K562 (cell line): ENCODE results near the gene UGT1A9. TPM values are rescaled to one million over a fixed set of nuclear protein-coding genes. Genes with fewer than 3 reads are reported as not detected.

ENCODE experiments used
- ATAC-seq: fragments of 200-7000 bp; cut with Tn5 transposase; 3 replicates; pipeline ENCODE4 v1.9.1; 2020; ENCODE audit warnings: moderate library complexity
- BruUV-seq: library from RNA; stranded (reverse); fragments of 400-500 nt; replicated peaks from 2 replicates; lab custom pipeline; 2021; lab: Mats Ljungman, UMichigan
- CTCF ChIA-PET: fragments of 300-600 bp; formaldehyde crosslinking; extraction: SDS; loops from one replicate; lab custom pipeline; 2021; ENCODE audit warnings: low intra/inter-chr PET ratio; lab: Yijun Ruan, JAX
- POLR2A ChIA-PET: fragments of 300-600, 350-650 bp; sonication (Branson Sonifier 250); formaldehyde crosslinking; extraction: SDS; loops from one replicate; lab custom pipeline; 2021; ENCODE audit warnings: antibody characterized with exemption, inconsistent platforms; lab: Yijun Ruan, JAX
- DNase-seq, 4 experiments: peaks; one replicate each; pipeline versions ENCODE4 v3.0.0 to v3.0.0-alpha.2; 2011 to 2018; ENCODE audit warnings: low spot score in 3 of 4, mixed read lengths in 3 of 4; ENCODE audit errors: extremely low read depth in 1 of 4
- FAIRE-seq: peaks from 2 replicates; lab custom pipeline; 2011; peaks lifted over from hg19 to GRCh38; lab: Jason Lieb, UNC
- H2AFZ ChIP-seq: 2 replicates; pipeline ENCODE4 v1.6.0; 2011; ENCODE audit warnings: low read depth, low read length, control low read depth, inconsistent platforms
- H3K27ac ChIP-seq: fragments of 200-600 bp; 3 replicates; pipeline ENCODE4 v1.8.0; 2011; ENCODE audit warnings: low read depth, mild to moderate bottlenecking, control low read depth, inconsistent platforms, low read length, moderate library complexity, mixed read lengths; ENCODE audit errors: extremely low read depth
- H3K27me3 ChIP-seq, 2 experiments: fragments of 300-600 bp in 1 of 2; 2 replicates in 1 of 2; 3 replicates in 1 of 2; pipeline versions ENCODE4 v1.6.0 to v1.8.0; 2011; ENCODE audit warnings: inconsistent platforms in 2 of 2, low read length in 2 of 2, mild to moderate bottlenecking in 1 of 2, mixed read lengths in 1 of 2, moderate library complexity in 1 of 2; ENCODE audit not compliant: control insufficient read depth in 2 of 2, insufficient read depth in 2 of 2
- H3K36me3 ChIP-seq: fragments of 300-600 bp; 3 replicates; pipeline ENCODE4 v1.8.0; 2011; ENCODE audit warnings: mild to moderate bottlenecking, low read length, inconsistent platforms; ENCODE audit not compliant: control insufficient read depth, insufficient read depth
- H3K4me1 ChIP-seq, 2 experiments: fragments of 200-600 bp in 1 of 2; replicated peaks in 1 of 2; 2 replicates in 1 of 2; 3 replicates in 1 of 2; pipeline versions ENCODE4 v1.5.1 to v1.8.0; 2011; ENCODE audit warnings: inconsistent platforms in 2 of 2, low read length in 2 of 2, mild to moderate bottlenecking in 1 of 2, mixed read lengths in 1 of 2, moderate library complexity in 1 of 2; ENCODE audit not compliant: control insufficient read depth in 2 of 2, insufficient read depth in 2 of 2
- H3K4me2 ChIP-seq: 2 replicates; pipeline ENCODE4 v1.6.1; 2011; ENCODE audit warnings: low read length, control low read depth, inconsistent platforms, mixed read lengths; ENCODE audit not compliant: insufficient read depth
- H3K4me3 ChIP-seq: fragments of 200-600 bp; sonication (generic), shearing (Covaris generic); 2 replicates; pipeline ENCODE4 v1.5.1; 2016; ENCODE audit warnings: control low read depth, inconsistent platforms
- H3K79me2 ChIP-seq: fragments of 200-600 bp; 3 replicates; pipeline ENCODE4 v1.8.0; 2011; ENCODE audit warnings: low read length, inconsistent platforms; ENCODE audit not compliant: control insufficient read depth, insufficient read depth
- H3K9ac ChIP-seq, 2 experiments: 2 replicates each; pipeline versions ENCODE4 v1.6.0 to v1.6.1; 2011; ENCODE audit warnings: low read depth in 2 of 2, low read length in 2 of 2, control low read depth in 1 of 2, inconsistent platforms in 1 of 2, mild to moderate bottlenecking in 1 of 2, mixed read lengths in 1 of 2; ENCODE audit not compliant: insufficient read depth in 1 of 2
- H3K9me1 ChIP-seq: one replicate; pipeline ENCODE4 v1.6.0; 2011; ENCODE audit warnings: inconsistent platforms, mild to moderate bottlenecking, low read length, moderate library complexity; ENCODE audit not compliant: control insufficient read depth, insufficient read depth
- H3K9me3 ChIP-seq: replicated peaks from 2 replicates; pipeline ENCODE4 v1.5.1; 2011; ENCODE audit warnings: low read depth, low read length, inconsistent platforms; ENCODE audit not compliant: control insufficient read depth, insufficient read depth
- H4K20me1 ChIP-seq: replicated peaks from 2 replicates; pipeline ENCODE4 v1.6.1; 2011; ENCODE audit warnings: low read length, inconsistent platforms, mixed read lengths; ENCODE audit not compliant: control insufficient read depth, insufficient read depth
- CREBBP ChIP-seq: IDR thresholded peaks from one replicate; pipeline ENCODE4 v1.6.1; 2012; ENCODE audit warnings: low read depth, mild to moderate bottlenecking, control low read depth, inconsistent platforms, low read length
- EZH2 ChIP-seq: IDR thresholded peaks from 2 replicates; pipeline ENCODE4 v1.6.1; 2012; ENCODE audit warnings: low read depth, mild to moderate bottlenecking, inconsistent platforms, low read length, borderline replicate concordance
- JUN ChIP-seq, 2 experiments: sonication (generic) in 1 of 2; formaldehyde crosslinking in 1 of 2; IDR thresholded peaks; 2 replicates each; pipeline versions ENCODE4 v1.6.1 to v1.8.0; 2012 to 2022; ENCODE audit warnings: borderline replicate concordance in 2 of 2, mild to moderate bottlenecking in 2 of 2, improper control_type of control experiment in 1 of 2, low read depth in 1 of 2, low read length in 1 of 2, missing genetic modification reagents in 1 of 2
- LARP7 ChIP-seq: fragments of 450-650 bp; IDR thresholded peaks from 2 replicates; pipeline ENCODE4 v1.6.1; 2016
- NUFIP1 ChIP-seq: fragments of 450-650 bp; IDR thresholded peaks from 2 replicates; pipeline ENCODE4 v1.6.1; 2018; ENCODE audit not compliant: partially characterized antibody
- PPARD ChIP-seq: fragments of 250-450 bp; sonication (Bioruptor Pico); IDR thresholded peaks from 2 replicates; pipeline ENCODE4 v1.8.0; 2022; ENCODE audit warnings: inconsistent platforms, mild to moderate bottlenecking, moderate library complexity
- RBM39 ChIP-seq: fragments of 200-400 bp; formaldehyde crosslinking; optimal IDR thresholded peaks from 2 replicates; pipeline ENCODE3; 2018; ENCODE audit warnings: low read depth, low read length
- TCF3 ChIP-seq: sonication (generic); formaldehyde crosslinking; IDR thresholded peaks from 2 replicates; pipeline ENCODE4 v1.4.0; 2020; ENCODE audit warnings: mild to moderate bottlenecking, missing genetic modification reagents
- TCFL5 ChIP-seq: fragments of 250-450 bp; sonication (Bioruptor Pico); conservative IDR thresholded peaks from 2 replicates; pipeline ENCODE4 v1.6.1; 2021; ENCODE audit warnings: mild to moderate bottlenecking, moderate library complexity, matching md5 sums
- TRIM24 ChIP-seq, 2 experiments: fragments of 450-650 bp; IDR thresholded peaks; 2 replicates each; pipeline ENCODE4 v1.6.1; 2016
- ZNF696 ChIP-seq: fragments of 250-450 bp; sonication (Bioruptor Pico); conservative IDR thresholded peaks from 2 replicates; pipeline ENCODE4 v1.4.0; 2020; ENCODE audit warnings: mild to moderate bottlenecking, moderate library complexity
- ZZZ3 ChIP-seq: fragments of 450-650 bp; IDR thresholded peaks from 2 replicates; pipeline ENCODE4 v1.6.1; 2016; ENCODE audit warnings: antibody characterized with exemption, mild to moderate bottlenecking, moderate library complexity
- WGBS: fragments of 100-300 bp; shearing (Covaris generic); methylation state at CpG from one replicate; pipeline ENCODE4 v1.1.6; 2016; ENCODE audit warnings: low coverage, mixed read lengths; ENCODE audit not compliant: insufficient coverage; ENCODE audit errors: missing lambda C conversion rate; 5-methylcytosine and 5-hydroxymethylcytosine counted together
- in situ Hi-C: fragments of 300-500 bp; cut with MboI; formaldehyde crosslinking; loops from 4 replicates; pipeline ENCODE4 v1.15.0; 2018; ENCODE audit warnings: inconsistent platforms, mixed read lengths
- intact Hi-C: fragments of 100-400 bp; cut with micrococcal nuclease; formaldehyde crosslinking; loops from 2 replicates; pipeline ENCODE4 v1.14.2; 2022
- polyA plus RNA-seq, 8 experiments: library from polyadenylated mRNA; depleted of rRNA in 4 of 8; stranded (reverse) in 5 of 8; unstranded in 3 of 8; fragments of >200 nt; fragmentation: Nextera tagmentation in 2 of 8; fragmentation: Illumina TruSeq in 1 of 8; extraction: Ambion mirVana in 2 of 8; extraction: Trizol in 1 of 8; gene quantifications; 2 replicates each; pipeline versions ENCODE4 v1.2.1 to v1.2.3, GENCODE V29; 2011 to 2014; ENCODE audit warnings: inconsistent platforms in 1 of 8, missing spikeins in 1 of 8
- total RNA-seq, 7 experiments: library from RNA; depleted of rRNA in 6 of 7; stranded (reverse); fragments of >200 nt in 6 of 7; fragmentation: Illumina TruSeq in 2 of 7; extraction: Trizol in 2 of 7; gene quantifications; 2 replicates each; pipeline versions ENCODE4 v1.2.1 to v1.2.3, GENCODE V29; 2011 to 2021; ENCODE audit warnings: low replicate concordance in 1 of 7
- TF ChIP-seq, protein P1 (sequence below), 3 experiments: fragments of 200-800 bp in 1 of 3; sonication (Bioruptor generic) in 1 of 3; sonication (generic) in 1 of 3; formaldehyde crosslinking in 1 of 3; IDR thresholded peaks; 2 replicates each; pipeline versions ENCODE4 v1.6.1 to v1.8.0; 2016 to 2022; ENCODE audit warnings: mild to moderate bottlenecking in 2 of 3, missing compliant biosample characterization in 2 of 3, missing genetic modification characterization in 2 of 3, missing genetic modification reagents in 1 of 3
- TF ChIP-seq, protein P2 (sequence below): fragments of 250-450 bp; sonication (Bioruptor Pico); IDR thresholded peaks from 2 replicates; pipeline ENCODE4 v1.8.0; 2022; ENCODE audit warnings: inconsistent platforms, mild to moderate bottlenecking, moderate library complexity, borderline replicate concordance

UGT1A9 gene
- total and polyA plus RNA-seq, 9 of the 15 experiments (the other 6 are each of a cell fraction or from before 2014, with no cell fraction given), result 0.09 TPM; not detected in 8

- H3K9me1 ChIP-seq, result no peaks in the 10 kb centered on the region
- no peak overlapping the region for H3K4me3 ChIP-seq
- H3K4me2 ChIP-seq, result no peak overlapping the region
- FAIRE-seq (no peak), ATAC-seq (no peak), DNase-seq (no peak)
- no peak for TF ChIP-seq JUN (IDR thresholded peaks at IDR 0.05; ENCODE audit: borderline replicate concordance, low read depth, low read length)
- no peak for TF ChIP-seq JUN (CRISPR knock-in tag; IDR thresholded peaks at IDR 0.05; ENCODE audit: borderline replicate concordance)
- TF ChIP-seq TCF3 (CRISPR knock-in tag), result no peak
- TF ChIP-seq TRIM24 (IDR thresholded peaks at IDR 0.05), result no peak
- TF ChIP-seq EZH2, result no peak
- TF ChIP-seq RBM39, result no peak
- no peak for TF ChIP-seq PPARD (CRISPR knock-in tag)
- no peak for TF ChIP-seq LARP7
- no peak for TF ChIP-seq ZZZ3
- TF ChIP-seq NUFIP1, result no peak
- no peak for TF ChIP-seq TCFL5 (CRISPR knock-in tag)
- TF ChIP-seq CREBBP, result no peak
- TF ChIP-seq, protein P1, sequence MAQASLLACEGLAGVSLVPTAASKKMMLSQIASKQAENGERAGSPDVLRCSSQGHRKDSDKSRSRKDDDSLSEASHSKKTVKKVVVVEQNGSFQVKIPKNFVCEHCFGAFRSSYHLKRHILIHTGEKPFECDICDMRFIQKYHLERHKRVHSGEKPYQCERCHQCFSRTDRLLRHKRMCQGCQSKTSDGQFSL (CRISPR knock-in tag; IDR thresholded peaks at IDR 0.05), result no peak
- TF ChIP-seq, protein P1 (tag; IDR thresholded peaks at IDR 0.05), result no peak
- TF ChIP-seq, protein P2, sequence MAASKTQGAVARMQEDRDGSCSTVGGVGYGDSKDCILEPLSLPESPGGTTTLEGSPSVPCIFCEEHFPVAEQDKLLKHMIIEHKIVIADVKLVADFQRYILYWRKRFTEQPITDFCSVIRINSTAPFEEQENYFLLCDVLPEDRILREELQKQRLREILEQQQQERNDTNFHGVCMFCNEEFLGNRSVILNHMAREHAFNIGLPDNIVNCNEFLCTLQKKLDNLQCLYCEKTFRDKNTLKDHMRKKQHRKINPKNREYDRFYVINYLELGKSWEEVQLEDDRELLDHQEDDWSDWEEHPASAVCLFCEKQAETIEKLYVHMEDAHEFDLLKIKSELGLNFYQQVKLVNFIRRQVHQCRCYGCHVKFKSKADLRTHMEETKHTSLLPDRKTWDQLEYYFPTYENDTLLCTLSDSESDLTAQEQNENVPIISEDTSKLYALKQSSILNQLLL, result no peak
- no peak for TF ChIP-seq ZNF696
- no peaks in the 10 kb centered on the region for H3K9me3 ChIP-seq
- H2AFZ ChIP-seq, result no peak overlapping the region
- no peak overlapping the region for H3K27ac ChIP-seq
- no peak overlapping the region for H3K9ac ChIP-seq
- BruUV-seq, result no TSS peak
- in situ Hi-C loops, result no loop called here
- H3K36me3 ChIP-seq, result no peaks in the 10 kb centered on the region
- intact Hi-C loops, result no loop called here
- no peaks in the 10 kb centered on the region for H3K4me1 ChIP-seq
- H4K20me1 ChIP-seq, result no peaks in the 10 kb centered on the region
- 0% methylated on average over 3 of the region's 4 CpGs for WGBS
- no peaks in the 10 kb centered on the region for H3K79me2 ChIP-seq
- CTCF ChIA-PET, result no interaction called here
- H3K27me3 ChIP-seq, result peaks cover 2 to 26% of the 10 kb centered on the region in 2 experiments; a peak in 3 of 5 replicates
- POLR2A ChIA-PET, result interaction anchor here (0.6 to 0.9 kb wide), 3 partner anchors 21 to 383 kb away, joined by 3 to 4 read pairs (median 4); no protein-coding TSS in a partner anchor
Measured at GRCh38 chr2:233811087-233811486, 139.4 kb downstream of the UGT1A9 start.
